ENCODE measurements around the gene PPIL4. TPM values are rescaled to one million over a fixed set of nuclear protein-coding genes. Genes with fewer than 3 reads are reported as not detected.
A peak's percentile ranks its signal among the peaks of the same experiment; 100 is the strongest.

PPIL4 gene
- 10 to 100 TPM; 10.2 to 57.2 (median 43.2) TPM for total RNA-seq

DNA sequence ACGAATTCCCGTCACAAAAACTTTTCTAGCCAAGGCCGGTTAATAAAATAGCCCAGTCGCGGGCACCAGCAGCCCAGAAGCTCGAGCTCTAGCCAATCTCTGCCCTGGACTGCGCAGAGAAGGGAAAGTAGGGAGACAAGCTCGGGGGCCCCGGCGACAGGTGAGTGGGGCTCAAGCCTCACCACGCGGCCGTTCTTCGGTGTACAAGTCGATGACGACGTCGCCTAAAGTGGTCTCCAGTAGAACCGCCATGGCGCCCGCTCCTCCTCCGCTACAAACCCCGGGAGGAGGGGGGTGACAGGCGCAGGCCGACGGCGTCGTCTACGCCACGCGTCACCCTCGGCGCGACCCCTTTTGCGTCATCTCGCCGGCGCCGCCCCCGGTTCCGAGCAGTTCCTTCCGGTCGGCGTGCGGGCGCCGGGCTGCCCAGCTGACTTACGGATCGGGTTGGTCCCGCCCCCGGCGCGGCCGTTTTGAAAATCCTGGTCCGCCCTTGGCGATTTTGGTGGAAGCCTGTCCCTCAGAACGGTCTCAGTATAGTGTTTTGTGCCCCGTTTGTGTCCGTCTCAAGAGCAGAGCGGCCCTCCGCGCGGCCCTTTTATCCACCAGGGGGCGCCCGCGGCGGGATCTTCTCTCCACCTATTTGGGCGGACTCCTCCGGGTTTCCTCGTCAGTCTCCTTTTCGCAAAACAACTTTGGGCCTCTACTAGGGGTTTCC is at the start of gene PPIL4:
Gene PPIL4, minus strand, starts transcription at position 290 of the 718 bp plus-strand sequence. Its CDS starts 38 bp downstream, at position 252.
- Histone ChIP-seq H3K36me3 (no peaks in the 10 kb centered on the region), H3K4me3 (peak within 1 kb of the TSS; percentile 59 to 75), H3K27ac (peak within 1 kb of the TSS; percentile 83 to 92), H3K27me3 (no peaks in the 10 kb centered on the region), H3K9me3 (no peaks in the 10 kb centered on the region), H3K4me1 (peaks cover 0 to 8% of the 10 kb centered on the region in 2 donors)
- intact Hi-C loops (cut with DNase I; ENCODE audit: low total_unique reads): no loop called here
- TF ChIP-seq, protein P1, sequence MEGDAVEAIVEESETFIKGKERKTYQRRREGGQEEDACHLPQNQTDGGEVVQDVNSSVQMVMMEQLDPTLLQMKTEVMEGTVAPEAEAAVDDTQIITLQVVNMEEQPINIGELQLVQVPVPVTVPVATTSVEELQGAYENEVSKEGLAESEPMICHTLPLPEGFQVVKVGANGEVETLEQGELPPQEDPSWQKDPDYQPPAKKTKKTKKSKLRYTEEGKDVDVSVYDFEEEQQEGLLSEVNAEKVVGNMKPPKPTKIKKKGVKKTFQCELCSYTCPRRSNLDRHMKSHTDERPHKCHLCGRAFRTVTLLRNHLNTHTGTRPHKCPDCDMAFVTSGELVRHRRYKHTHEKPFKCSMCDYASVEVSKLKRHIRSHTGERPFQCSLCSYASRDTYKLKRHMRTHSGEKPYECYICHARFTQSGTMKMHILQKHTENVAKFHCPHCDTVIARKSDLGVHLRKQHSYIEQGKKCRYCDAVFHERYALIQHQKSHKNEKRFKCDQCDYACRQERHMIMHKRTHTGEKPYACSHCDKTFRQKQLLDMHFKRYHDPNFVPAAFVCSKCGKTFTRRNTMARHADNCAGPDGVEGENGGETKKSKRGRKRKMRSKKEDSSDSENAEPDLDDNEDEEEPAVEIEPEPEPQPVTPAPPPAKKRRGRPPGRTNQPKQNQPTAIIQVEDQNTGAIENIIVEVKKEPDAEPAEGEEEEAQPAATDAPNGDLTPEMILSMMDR (IDR thresholded peaks at IDR 0.05): peak; percentile 70 to 83 (median 82)
- peak; percentile 68 to 90 for TF ChIP-seq POLR2A (IDR thresholded peaks at IDR 0.05)
- DNase-seq: peak; percentile 96 to 97

GRCh38 chr6:149593408-149593807 is 47.6 kb upstream of the PPIL4 start:
- intact Hi-C loops (cut with DNase I; ENCODE audit: low total_unique reads): no loop called here
- Histone ChIP-seq H3K36me3 (no peaks in the 10 kb centered on the region), H3K4me1 (no peaks in the 10 kb centered on the region)

GRCh38 chr6:149592983-149593382 is 47.1 kb upstream of the PPIL4 start:
- no peak overlapping the region for H3K4me3 ChIP-seq
- H3K36me3 ChIP-seq: no peaks in the 10 kb centered on the region
- no peak for TF ChIP-seq POLR2A (IDR thresholded peaks at IDR 0.05)
- TF ChIP-seq, protein P1 (IDR thresholded peaks at IDR 0.05): no peak
- intact Hi-C loops (cut with DNase I; ENCODE audit: low total_unique reads): no loop called here
- H3K27me3 ChIP-seq: no peaks in the 10 kb centered on the region
- no peaks in the 10 kb centered on the region for H3K9me3 ChIP-seq
- no peak for DNase-seq
- no peak overlapping the region for H3K27ac ChIP-seq
- H3K4me1 ChIP-seq: no peaks in the 10 kb centered on the region

More at GRCh38 chr6:149593408-149593807, 47.6 kb upstream of the PPIL4 start:
- no peaks in the 10 kb centered on the region for H3K27me3 ChIP-seq
- H3K9me3 ChIP-seq: no peaks in the 10 kb centered on the region
- TF ChIP-seq, protein P1 (IDR thresholded peaks at IDR 0.05): no peak
- no peak for TF ChIP-seq POLR2A (IDR thresholded peaks at IDR 0.05)
- DNase-seq: no peak
- H3K27ac ChIP-seq: no peak overlapping the region
- no peak overlapping the region for H3K4me3 ChIP-seq

GRCh38 chr6:149586149-149586548 is 40.3 kb upstream of the PPIL4 start:
- TF ChIP-seq, protein P1 (IDR thresholded peaks at IDR 0.05): no peak
- no peak for TF ChIP-seq POLR2A (IDR thresholded peaks at IDR 0.05)
- no peaks in the 10 kb centered on the region for H3K27me3 ChIP-seq
- intact Hi-C loops (cut with DNase I; ENCODE audit: low total_unique reads): no loop called here
- H3K36me3 ChIP-seq: no peaks in the 10 kb centered on the region
- H3K4me1 ChIP-seq: no peaks in the 10 kb centered on the region
- no peak overlapping the region for H3K27ac ChIP-seq
- no peak for DNase-seq
- no peak overlapping the region for H3K4me3 ChIP-seq
- no peaks in the 10 kb centered on the region for H3K9me3 ChIP-seq

GRCh38 chr6:149581349-149581748 is 35.5 kb upstream of the PPIL4 start:
- no peaks in the 10 kb centered on the region for H3K4me1 ChIP-seq

More at GRCh38 chr6:149581349-149581748, 35.5 kb upstream of the PPIL4 start:
- no peak for DNase-seq
- TF ChIP-seq POLR2A (IDR thresholded peaks at IDR 0.05): no peak
- TF ChIP-seq, protein P1 (IDR thresholded peaks at IDR 0.05): no peak
- H3K27ac ChIP-seq: no peak overlapping the region
- H3K27me3 ChIP-seq: no peaks in the 10 kb centered on the region
- H3K4me3 ChIP-seq: no peak overlapping the region
- no peaks in the 10 kb centered on the region for H3K36me3 ChIP-seq
- no peaks in the 10 kb centered on the region for H3K9me3 ChIP-seq
- intact Hi-C loops (cut with DNase I; ENCODE audit: low total_unique reads): no loop called here

Measured in uterus (tissue), 4 donors.